SJSA1 (cell line): Measurements from ENCODE around the gene EXOSC1. TPM values are rescaled to one million over a fixed set of nuclear protein-coding genes. Genes with fewer than 3 reads are reported as not detected.
"Not testable (repeated sequence)": the region's sequence is repeated elsewhere in the genome, so short reads cannot be mapped to it uniquely, and the experiment has no call there.

ENCODE experiments used
- DNase-seq, 2 experiments: peaks; one replicate each; pipeline ENCODE4 v3.0.0-alpha.2; 2015 to 2020; ENCODE audit warnings: low spot score in 2 of 2, low read depth in 1 of 2
- H3K27ac ChIP-seq: fragments of 250-450 bp; sonication (Bioruptor Pico); 2 replicates; pipeline ENCODE4 v1.5.1; 2020; ENCODE audit warnings: mild to moderate bottlenecking, moderate library complexity
- H3K27me3 ChIP-seq: fragments of 250-450 bp; sonication (Bioruptor Pico); replicated peaks from 2 replicates; pipeline ENCODE4 v1.5.1; 2020; ENCODE audit warnings: mild to moderate bottlenecking, moderate library complexity
- H3K36me3 ChIP-seq: fragments of 250-450 bp; sonication (Bioruptor Pico); 2 replicates; pipeline ENCODE4 v1.5.1; 2020; ENCODE audit warnings: mild to moderate bottlenecking
- H3K4me1 ChIP-seq: fragments of 250-450 bp; sonication (Bioruptor Pico); replicated peaks from 2 replicates; pipeline ENCODE4 v1.6.1; 2021; ENCODE audit warnings: mild to moderate bottlenecking
- H3K4me3 ChIP-seq: fragments of 250-450 bp; sonication (Bioruptor Pico); 2 replicates; pipeline ENCODE4 v1.5.1; 2020; ENCODE audit warnings: mild to moderate bottlenecking
- H3K9me3 ChIP-seq: fragments of 250-450 bp; sonication (Bioruptor Pico); replicated peaks from 2 replicates; pipeline ENCODE4 v1.5.1; 2020; ENCODE audit warnings: mild to moderate bottlenecking
- total RNA-seq: library from RNA; depleted of rRNA; stranded (reverse); fragments of >200 nt; shearing (Covaris generic); gene quantifications from 2 replicates; pipeline ENCODE4 v1.2.3, GENCODE V29; 2014

EXOSC1 gene
- total RNA-seq, 1 experiment from 2014 or later: 59.1 TPM

DNA sequence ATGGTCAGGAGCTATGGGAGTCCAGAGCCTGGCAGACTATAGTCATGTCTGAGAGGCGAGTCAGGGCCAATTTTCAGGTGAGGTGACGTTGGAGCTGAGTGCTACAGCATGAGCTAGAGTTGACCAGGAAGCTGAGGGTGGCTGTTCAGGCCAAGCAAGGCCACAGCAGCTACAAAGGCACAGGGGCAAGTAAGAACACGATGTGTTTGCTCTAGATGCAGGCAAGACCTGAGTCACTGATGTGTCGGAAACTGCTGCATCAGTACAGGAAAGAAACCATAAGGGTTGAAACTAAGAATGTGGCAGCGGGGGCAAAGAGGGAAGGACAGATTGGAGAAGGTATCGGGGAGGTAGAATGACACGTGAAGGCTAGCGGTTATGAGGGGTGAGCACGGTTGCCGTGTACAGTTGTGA is 32.9 kb downstream of the EXOSC1 start:
- H3K36me3 ChIP-seq: no peaks in the 10 kb centered on the region
- H3K27ac ChIP-seq: no peak overlapping the region
- no peaks in the 10 kb centered on the region for H3K9me3 ChIP-seq
- H3K27me3 ChIP-seq: no peaks in the 10 kb centered on the region
- no peak for DNase-seq
- H3K4me1 ChIP-seq: no peaks in the 10 kb centered on the region
- no peak overlapping the region for H3K4me3 ChIP-seq

GRCh38 chr10:97411406-97411805 is 34.4 kb downstream of the EXOSC1 start:
- no peak for DNase-seq
- Histone ChIP-seq H3K4me1 (peaks cover 3% of the 10 kb centered on the region), H3K27ac (no peak overlapping the region), H3K36me3 (no peaks in the 10 kb centered on the region), H3K4me3 (no peak overlapping the region), H3K27me3 (no peaks in the 10 kb centered on the region), H3K9me3 (no peaks in the 10 kb centered on the region)

- Histone ChIP-seq H3K4me3 (no peak overlapping the region), H3K27ac (no peak overlapping the region), H3K27me3 (no peaks in the 10 kb centered on the region), H3K9me3 (no peaks in the 10 kb centered on the region), H3K4me1 (peaks cover 3% of the 10 kb centered on the region), H3K36me3 (no peaks in the 10 kb centered on the region)
- no peak for DNase-seq
Measured at GRCh38 chr10:97408496-97408992, 37.3 kb downstream of the EXOSC1 start.

GRCh38 chr10:97407952-97408248 is 37.9 kb downstream of the EXOSC1 start:
- no peak for DNase-seq
- Histone ChIP-seq H3K9me3 (no peaks in the 10 kb centered on the region), H3K27me3 (no peaks in the 10 kb centered on the region), H3K36me3 (no peaks in the 10 kb centered on the region), H3K4me1 (peaks cover 3% of the 10 kb centered on the region), H3K27ac (no peak overlapping the region), H3K4me3 (no peak overlapping the region)

DNA sequence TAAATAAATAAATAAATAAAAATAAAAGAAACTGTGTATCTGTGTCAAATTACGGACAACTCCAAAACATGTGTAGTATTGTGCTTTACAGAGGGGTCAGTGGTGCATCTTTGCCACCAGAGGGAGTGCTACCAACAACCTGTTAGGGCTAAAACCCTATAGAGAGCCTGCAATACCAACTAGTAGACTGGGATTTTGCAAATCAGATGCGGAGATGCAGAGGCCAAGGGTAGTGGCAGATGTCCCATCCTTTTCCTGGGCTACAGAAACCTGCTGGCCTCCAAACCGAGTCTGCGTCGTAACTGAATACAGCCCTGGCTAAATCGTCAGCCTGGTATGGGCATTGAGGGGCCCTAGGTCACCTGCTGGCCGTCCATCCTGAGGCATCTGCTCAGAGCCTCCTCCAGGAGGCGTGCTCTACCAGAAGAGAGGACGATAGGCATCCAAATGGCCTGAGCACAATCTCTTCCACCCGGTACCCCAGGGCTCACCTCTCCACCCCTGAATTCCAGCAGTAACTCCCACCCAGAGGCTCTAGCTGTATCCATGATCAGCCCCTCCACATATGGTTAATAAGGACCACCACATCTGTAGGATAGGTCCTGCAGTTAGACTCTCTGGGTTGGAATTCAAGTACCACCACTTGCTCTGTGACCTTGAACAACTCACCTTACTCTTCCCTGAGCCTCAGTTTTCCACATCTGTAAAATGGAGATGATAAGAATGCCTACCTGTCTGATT is 38.4 kb downstream of the EXOSC1 start:
- Histone ChIP-seq H3K36me3 (no peaks in the 10 kb centered on the region), H3K27ac (no peak overlapping the region), H3K27me3 (no peaks in the 10 kb centered on the region), H3K4me1 (peaks cover 3% of the 10 kb centered on the region), H3K4me3 (no peak overlapping the region), H3K9me3 (no peaks in the 10 kb centered on the region)
- DNase-seq: peak in 1 of 2 experiments; percentile 77

DNA sequence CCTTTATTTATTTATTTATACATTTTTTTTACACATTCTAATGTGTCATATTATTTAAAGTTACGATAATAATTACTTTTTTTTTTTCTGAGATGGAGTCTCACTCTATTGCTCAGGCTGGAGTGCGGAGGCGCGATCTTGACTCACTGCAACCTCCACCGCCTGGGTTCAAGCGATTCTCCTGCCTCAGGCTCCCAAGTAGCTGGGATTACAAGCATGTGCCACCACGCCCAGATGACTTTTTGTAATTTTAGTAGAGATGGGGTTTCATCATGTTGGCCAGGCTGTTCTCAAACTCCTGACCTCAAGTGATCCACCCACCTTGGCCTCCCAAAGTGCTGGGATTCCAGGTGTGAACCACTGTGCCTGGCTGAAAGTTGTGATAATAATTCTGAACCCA is 39.3 kb downstream of the EXOSC1 start:
- H3K4me3 ChIP-seq, DNase-seq, H3K27ac ChIP-seq, H3K36me3 ChIP-seq, H3K4me1 ChIP-seq, H3K27me3 ChIP-seq, H3K9me3 ChIP-seq: not testable (repeated sequence)

GRCh38 chr10:97406064-97406463 is 39.7 kb downstream of the EXOSC1 start:
- Histone ChIP-seq H3K4me3 (no peak overlapping the region), H3K9me3 (no peaks in the 10 kb centered on the region)

DNA sequence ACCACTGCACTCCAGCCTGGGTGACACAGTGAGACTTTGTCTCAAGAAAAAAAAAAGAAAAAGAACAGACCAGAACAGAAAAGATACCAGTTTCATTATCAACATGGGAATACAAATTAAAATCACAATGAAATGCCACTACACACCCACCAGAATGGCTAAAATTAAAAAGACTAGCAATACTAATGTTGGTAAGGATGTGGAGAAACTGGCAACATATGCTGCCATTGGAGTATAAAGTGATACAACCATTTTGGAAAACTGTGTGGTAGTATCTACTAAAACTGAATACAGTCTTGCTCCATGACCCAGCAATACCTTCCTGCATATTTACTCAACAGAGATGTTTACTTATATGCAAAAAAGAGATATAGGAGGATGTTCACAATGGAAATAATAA is 41.8 kb downstream of the EXOSC1 start:
- Histone ChIP-seq H3K4me1 (peaks cover 16% of the 10 kb centered on the region), H3K27me3 (no peaks in the 10 kb centered on the region), H3K36me3 (peaks cover 2% of the 10 kb centered on the region; the same call in 1 of the 2 replicates), H3K4me3 (no peak overlapping the region), H3K27ac (no peak overlapping the region), H3K9me3 (no peaks in the 10 kb centered on the region)
- DNase-seq: no peak

More at GRCh38 chr10:97406064-97406463, 39.7 kb downstream of the EXOSC1 start:
- Histone ChIP-seq H3K27ac (no peak overlapping the region), H3K36me3 (no peaks in the 10 kb centered on the region), H3K4me1 (peaks cover 7% of the 10 kb centered on the region), H3K27me3 (no peaks in the 10 kb centered on the region)
- no peak for DNase-seq

DNA sequence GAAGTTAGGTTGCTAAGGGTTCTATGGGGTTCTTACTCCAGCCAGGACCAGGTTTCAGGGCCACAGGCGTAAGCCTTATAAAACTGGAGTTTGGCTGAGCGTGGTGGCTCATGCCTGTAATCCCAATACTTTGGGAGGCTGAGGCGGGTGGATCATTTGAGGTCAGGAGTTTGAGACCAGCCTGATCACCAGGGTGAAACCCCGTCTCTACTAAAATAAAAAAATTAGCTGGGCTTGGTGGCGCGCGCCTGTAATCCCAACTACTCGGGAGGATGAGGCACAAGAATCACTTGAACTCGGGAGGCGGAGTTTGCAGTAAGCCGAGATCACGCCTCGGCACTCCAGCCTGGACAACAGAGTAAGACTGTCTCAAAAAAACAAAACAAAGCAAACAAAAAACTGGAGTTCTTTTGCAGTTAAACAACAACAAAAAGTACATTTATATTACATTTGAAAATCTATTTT is 44.3 kb downstream of the EXOSC1 start:
- Histone ChIP-seq H3K36me3 (peaks cover 16% of the 10 kb centered on the region), H3K9me3 (no peaks in the 10 kb centered on the region), H3K27ac (peak overlapping the region; percentile 82), H3K27me3 (no peaks in the 10 kb centered on the region), H3K4me3 (peak overlapping the region; percentile 66), H3K4me1 (peaks cover 12% of the 10 kb centered on the region)
- DNase-seq: no peak

- DNase-seq: peak; percentile 92 to 95
- H3K36me3 ChIP-seq: peaks cover 22% of the 10 kb centered on the region
- H3K27ac ChIP-seq: peak within 1 kb of the TSS; percentile 82
- H3K9me3 ChIP-seq: no peaks in the 10 kb centered on the region
- peak within 1 kb of the TSS; percentile 66 for H3K4me3 ChIP-seq
- H3K4me1 ChIP-seq: peaks cover 12% of the 10 kb centered on the region
- H3K27me3 ChIP-seq: no peaks in the 10 kb centered on the region
Measured at GRCh38 chr10:97400665-97401454, 44.9 kb downstream of the EXOSC1 start, which contains the start of gene RRP12. TSS of gene RRP12 (minus strand) at chr10:97401340. CDS start at chr10:97401231, 109 bp downstream.

- Histone ChIP-seq H3K9me3 (no peaks in the 10 kb centered on the region), H3K36me3 (peaks cover 22% of the 10 kb centered on the region), H3K27me3 (no peaks in the 10 kb centered on the region), H3K27ac (peak overlapping the region; percentile 82), H3K4me3 (peak overlapping the region; percentile 66), H3K4me1 (peaks cover 12% of the 10 kb centered on the region)
- DNase-seq: peak; percentile 60 to 63
Measured at GRCh38 chr10:97399843-97400545, 45.8 kb downstream of the EXOSC1 start.

DNA sequence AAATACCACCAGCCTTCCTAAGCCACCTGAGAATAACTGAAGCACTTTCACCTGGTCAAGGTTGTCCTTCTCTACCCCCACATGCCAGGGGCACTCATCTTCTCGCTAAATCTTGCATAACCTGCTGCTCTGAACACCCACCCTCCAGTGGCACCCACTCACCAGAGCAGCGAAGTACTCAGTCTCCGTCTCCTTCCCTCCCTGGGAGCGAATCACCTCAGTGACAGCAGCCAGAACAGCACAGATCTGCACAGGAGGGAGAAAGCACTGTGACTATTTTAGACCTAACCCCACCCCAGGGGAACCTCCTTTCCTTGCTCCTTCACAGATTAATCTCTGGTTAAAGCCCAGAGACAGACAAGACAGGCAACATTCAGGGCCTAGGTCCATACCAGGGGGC is 49.8 kb downstream of the EXOSC1 start:
- H3K4me3 ChIP-seq: no peak overlapping the region
- H3K4me1 ChIP-seq: peaks cover 9% of the 10 kb centered on the region
- no peaks in the 10 kb centered on the region for H3K9me3 ChIP-seq
- H3K27ac ChIP-seq: no peak overlapping the region
- no peaks in the 10 kb centered on the region for H3K27me3 ChIP-seq
- H3K36me3 ChIP-seq: peaks cover 48% of the 10 kb centered on the region
- no peak for DNase-seq

DNA sequence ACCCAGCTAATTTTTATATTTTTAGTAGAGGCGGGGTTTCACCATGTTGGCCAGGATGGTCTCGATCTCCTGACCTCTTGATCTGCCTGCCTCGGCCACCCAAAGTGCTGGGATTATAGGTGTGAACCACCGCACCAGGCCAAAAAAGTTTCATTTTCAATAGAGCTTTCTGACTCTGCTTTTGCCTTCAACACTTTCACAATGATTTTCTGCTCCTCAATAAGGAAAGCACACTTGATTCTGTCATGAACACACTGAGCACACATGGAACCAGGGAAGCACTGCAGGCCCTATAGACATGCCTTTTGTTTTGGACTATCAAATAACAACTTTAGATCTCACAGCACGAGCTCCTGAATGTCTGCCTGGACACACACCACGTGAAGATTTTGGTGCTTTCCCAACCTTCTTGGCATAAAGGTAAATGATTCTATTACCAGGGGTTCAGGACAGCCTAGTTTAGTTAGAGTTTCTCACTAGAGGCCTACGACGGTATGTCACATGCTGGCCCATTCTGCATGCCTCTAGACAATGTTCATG is 52.7 kb downstream of the EXOSC1 start:
- Histone ChIP-seq H3K4me1 (no peaks in the 10 kb centered on the region), H3K9me3 (no peaks in the 10 kb centered on the region), H3K27me3 (no peaks in the 10 kb centered on the region), H3K4me3 (no peak overlapping the region), H3K27ac (no peak overlapping the region), H3K36me3 (peaks cover 63% of the 10 kb centered on the region)
- DNase-seq: no peak
